Stimulated activated naive CD8-positive, alpha-beta T cell treated with anti-CD3 and anti-CD28 coated beads, Interleukin-15, Interleukin-2, amounts not matched to agents 100 ng/mL and 50 ng/mL, for 24 hours (primary cell): Measurements from ENCODE around the gene RNPEP.
"Not testable (repeated sequence)": the region's sequence is repeated elsewhere in the genome, so short reads cannot be mapped to it uniquely, and the experiment has no call there.

Experiments
- H3K27ac Mint-ChIP-seq: one replicate; pipeline ENCODE4 v1.8.0; 2021; ENCODE audit warnings: mild to moderate bottlenecking, mixed read lengths
- H3K27me3 Mint-ChIP-seq: one replicate; pipeline ENCODE4 v1.8.0; 2021; ENCODE audit warnings: mixed read lengths
- H3K36me3 Mint-ChIP-seq: one replicate; pipeline ENCODE4 v1.8.0; 2021; ENCODE audit warnings: low read depth, mixed read lengths
- H3K4me1 Mint-ChIP-seq: one replicate; pipeline ENCODE4 v1.8.0; 2021; ENCODE audit warnings: low read depth, mixed read lengths
- H3K4me3 Mint-ChIP-seq: one replicate; pipeline ENCODE4 v1.8.0; 2021; ENCODE audit warnings: mild to moderate bottlenecking, mixed read lengths
- H3K9me3 Mint-ChIP-seq: one replicate; pipeline ENCODE4 v1.8.0; 2021; ENCODE audit warnings: mixed read lengths

The RNPEP gene, protein sequence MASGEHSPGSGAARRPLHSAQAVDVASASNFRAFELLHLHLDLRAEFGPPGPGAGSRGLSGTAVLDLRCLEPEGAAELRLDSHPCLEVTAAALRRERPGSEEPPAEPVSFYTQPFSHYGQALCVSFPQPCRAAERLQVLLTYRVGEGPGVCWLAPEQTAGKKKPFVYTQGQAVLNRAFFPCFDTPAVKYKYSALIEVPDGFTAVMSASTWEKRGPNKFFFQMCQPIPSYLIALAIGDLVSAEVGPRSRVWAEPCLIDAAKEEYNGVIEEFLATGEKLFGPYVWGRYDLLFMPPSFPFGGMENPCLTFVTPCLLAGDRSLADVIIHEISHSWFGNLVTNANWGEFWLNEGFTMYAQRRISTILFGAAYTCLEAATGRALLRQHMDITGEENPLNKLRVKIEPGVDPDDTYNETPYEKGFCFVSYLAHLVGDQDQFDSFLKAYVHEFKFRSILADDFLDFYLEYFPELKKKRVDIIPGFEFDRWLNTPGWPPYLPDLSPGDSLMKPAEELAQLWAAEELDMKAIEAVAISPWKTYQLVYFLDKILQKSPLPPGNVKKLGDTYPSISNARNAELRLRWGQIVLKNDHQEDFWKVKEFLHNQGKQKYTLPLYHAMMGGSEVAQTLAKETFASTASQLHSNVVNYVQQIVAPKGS

GRCh38 chr1:201982623-201983379 is at the start of gene RNPEP:
Gene RNPEP, plus strand, starts transcription at chr1:201982648. Its CDS starts 19 bp downstream, at chr1:201982667.
- Mint-ChIP-seq H3K9me3 (no peaks in the 10 kb centered on the region), H3K4me1 (peaks cover 21% of the 10 kb centered on the region), H3K27ac (peak within 1 kb of the TSS; percentile 88), H3K27me3 (no peaks in the 10 kb centered on the region), H3K36me3 (no peaks in the 10 kb centered on the region), H3K4me3 (peak within 1 kb of the TSS; percentile 95)

DNA sequence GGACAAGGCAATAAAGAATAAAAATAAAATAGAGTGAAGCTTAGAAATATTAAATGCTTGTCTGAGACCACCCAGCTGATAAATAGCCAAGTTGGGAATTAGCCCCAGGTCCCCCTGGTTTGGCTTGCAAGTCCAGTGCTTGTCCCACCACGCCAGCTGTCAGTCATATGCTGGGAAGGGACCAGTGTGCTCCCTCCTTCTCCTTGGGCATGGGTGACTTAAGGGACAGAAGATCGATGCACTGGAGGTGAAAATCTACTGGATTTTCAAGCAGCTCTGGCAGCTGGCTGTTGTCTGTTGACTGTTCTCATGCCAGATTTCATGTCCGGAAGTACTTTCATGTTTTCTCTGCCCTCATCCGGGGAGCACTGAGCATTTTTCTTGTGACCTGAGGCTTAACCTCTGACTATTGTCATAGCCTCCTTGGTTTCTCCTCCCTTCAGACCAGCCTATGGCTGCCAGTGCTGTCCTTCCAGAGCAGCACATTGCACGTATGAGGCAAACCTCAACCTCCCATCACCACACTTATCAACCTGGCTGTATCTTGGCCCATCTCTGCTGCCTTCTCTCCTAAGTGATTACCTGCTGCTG is 48.5 kb upstream of the RNPEP start:
- no peaks in the 10 kb centered on the region for H3K4me1 Mint-ChIP-seq
- H3K27me3 Mint-ChIP-seq, result peaks cover 20% of the 10 kb centered on the region

DNA sequence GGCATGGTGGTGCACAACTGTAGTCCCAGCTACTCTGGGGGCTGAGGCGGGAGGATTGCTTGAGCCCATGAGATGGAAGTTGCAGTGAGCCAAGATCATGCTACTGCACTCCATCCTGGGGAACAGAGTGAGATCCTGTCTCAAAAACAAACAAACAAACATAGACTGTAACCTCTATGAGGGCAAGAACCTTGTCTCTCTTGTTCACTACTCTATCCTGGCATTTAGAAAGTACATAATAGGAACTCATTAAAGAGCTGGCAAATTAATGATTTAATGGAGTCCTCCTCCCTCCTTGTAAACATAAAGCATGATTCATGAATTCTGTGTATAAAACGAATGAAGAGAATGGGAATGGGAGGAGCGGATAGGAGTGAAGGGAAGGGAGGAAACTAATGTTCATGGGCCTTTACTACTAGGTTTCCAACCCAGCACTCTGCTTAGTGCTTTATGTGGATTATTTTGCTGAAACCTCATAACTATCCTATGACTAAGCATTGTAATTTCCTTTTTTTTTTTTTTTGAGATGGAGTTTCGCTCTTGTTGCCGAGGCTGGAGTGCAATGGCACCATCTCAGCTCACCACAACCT is 44.7 kb upstream of the RNPEP start:
- Mint-ChIP-seq H3K36me3 (no peaks in the 10 kb centered on the region), H3K4me1 (no peaks in the 10 kb centered on the region), H3K27ac (no peak overlapping the region), H3K27me3 (peaks cover 20% of the 10 kb centered on the region), H3K9me3 (no peaks in the 10 kb centered on the region), H3K4me3 (no peak overlapping the region)

More for the DNA sequence above, 48.5 kb upstream of the RNPEP start:
- Mint-ChIP-seq H3K27ac (no peak overlapping the region), H3K4me3 (no peak overlapping the region), H3K36me3 (no peaks in the 10 kb centered on the region), H3K9me3 (no peaks in the 10 kb centered on the region)

- H3K9me3 Mint-ChIP-seq, result no peaks in the 10 kb centered on the region
- H3K4me3 Mint-ChIP-seq, result no peak overlapping the region
- no peaks in the 10 kb centered on the region for H3K36me3 Mint-ChIP-seq
- no peak overlapping the region for H3K27ac Mint-ChIP-seq
- no peaks in the 10 kb centered on the region for H3K4me1 Mint-ChIP-seq
- H3K27me3 Mint-ChIP-seq, result peaks cover 20% of the 10 kb centered on the region
Measured at GRCh38 chr1:201938440-201939035, 43.9 kb upstream of the RNPEP start.

DNA sequence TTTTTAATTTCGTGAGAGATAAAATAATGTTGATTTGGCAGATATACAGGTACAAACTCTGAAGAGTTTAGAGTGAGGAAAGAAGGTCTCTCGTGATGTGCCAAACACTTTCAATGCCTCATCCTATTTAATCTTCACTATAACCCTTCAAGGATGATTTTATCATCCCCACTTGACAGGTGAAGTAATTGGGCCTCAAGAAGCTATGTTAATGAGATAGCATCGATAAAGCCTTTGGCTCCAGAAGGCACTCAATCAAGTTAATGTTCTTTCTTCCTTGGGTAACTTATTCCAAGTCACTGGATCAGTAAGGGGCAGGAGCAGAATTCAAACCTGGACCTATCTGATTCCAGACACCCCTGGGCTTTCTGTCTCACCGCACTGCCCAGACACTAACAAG is 43.3 kb upstream of the RNPEP start:
- Mint-ChIP-seq H3K9me3 (no peaks in the 10 kb centered on the region), H3K4me1 (no peaks in the 10 kb centered on the region)

GRCh38 chr1:201939574-201939973 is 42.9 kb upstream of the RNPEP start:
- no peak overlapping the region for H3K4me3 Mint-ChIP-seq
- no peaks in the 10 kb centered on the region for H3K36me3 Mint-ChIP-seq
- peaks cover 20% of the 10 kb centered on the region for H3K27me3 Mint-ChIP-seq
- no peak overlapping the region for H3K27ac Mint-ChIP-seq
- no peaks in the 10 kb centered on the region for H3K4me1 Mint-ChIP-seq
- no peaks in the 10 kb centered on the region for H3K9me3 Mint-ChIP-seq

More for the DNA sequence above, 43.3 kb upstream of the RNPEP start:
- no peaks in the 10 kb centered on the region for H3K36me3 Mint-ChIP-seq
- no peak overlapping the region for H3K27ac Mint-ChIP-seq
- H3K4me3 Mint-ChIP-seq, result no peak overlapping the region
- peaks cover 22% of the 10 kb centered on the region for H3K27me3 Mint-ChIP-seq

GRCh38 chr1:201940316-201940715 is 42.1 kb upstream of the RNPEP start:
- not testable (repeated sequence) for H3K9me3 Mint-ChIP-seq, H3K4me1 Mint-ChIP-seq, H3K36me3 Mint-ChIP-seq, H3K27ac Mint-ChIP-seq, H3K4me3 Mint-ChIP-seq
- peaks cover 17% of the 10 kb centered on the region for H3K27me3 Mint-ChIP-seq

- peaks cover 7% of the 10 kb centered on the region for H3K4me1 Mint-ChIP-seq
- H3K4me3 Mint-ChIP-seq, result no peak overlapping the region
- H3K9me3 Mint-ChIP-seq, result no peaks in the 10 kb centered on the region
- peaks cover 25% of the 10 kb centered on the region for H3K27me3 Mint-ChIP-seq
- no peak overlapping the region for H3K27ac Mint-ChIP-seq
- H3K36me3 Mint-ChIP-seq, result no peaks in the 10 kb centered on the region
Measured at GRCh38 chr1:201941420-201942128, 40.9 kb upstream of the RNPEP start.

- peaks cover 8% of the 10 kb centered on the region for H3K4me1 Mint-ChIP-seq
- no peak overlapping the region for H3K4me3 Mint-ChIP-seq
- no peaks in the 10 kb centered on the region for H3K36me3 Mint-ChIP-seq
- H3K27ac Mint-ChIP-seq, result no peak overlapping the region
- H3K27me3 Mint-ChIP-seq, result peaks cover 31% of the 10 kb centered on the region
- H3K9me3 Mint-ChIP-seq, result no peaks in the 10 kb centered on the region
Measured at GRCh38 chr1:201942129-201942495, 40.3 kb upstream of the RNPEP start.

GRCh38 chr1:201944002-201944401 is 38.4 kb upstream of the RNPEP start:
- H3K9me3 Mint-ChIP-seq, result no peaks in the 10 kb centered on the region
- H3K36me3 Mint-ChIP-seq, result no peaks in the 10 kb centered on the region
- H3K27ac Mint-ChIP-seq, result no peak overlapping the region
- H3K4me1 Mint-ChIP-seq, result peaks cover 8% of the 10 kb centered on the region
- no peak overlapping the region for H3K4me3 Mint-ChIP-seq
- peaks cover 37% of the 10 kb centered on the region for H3K27me3 Mint-ChIP-seq

GRCh38 chr1:201944639-201945038 is 37.8 kb upstream of the RNPEP start:
- H3K27ac Mint-ChIP-seq, result no peak overlapping the region
- H3K36me3 Mint-ChIP-seq, result no peaks in the 10 kb centered on the region
- peaks cover 38% of the 10 kb centered on the region for H3K27me3 Mint-ChIP-seq
- H3K4me1 Mint-ChIP-seq, result peaks cover 8% of the 10 kb centered on the region
- no peaks in the 10 kb centered on the region for H3K9me3 Mint-ChIP-seq
- H3K4me3 Mint-ChIP-seq, result no peak overlapping the region

DNA sequence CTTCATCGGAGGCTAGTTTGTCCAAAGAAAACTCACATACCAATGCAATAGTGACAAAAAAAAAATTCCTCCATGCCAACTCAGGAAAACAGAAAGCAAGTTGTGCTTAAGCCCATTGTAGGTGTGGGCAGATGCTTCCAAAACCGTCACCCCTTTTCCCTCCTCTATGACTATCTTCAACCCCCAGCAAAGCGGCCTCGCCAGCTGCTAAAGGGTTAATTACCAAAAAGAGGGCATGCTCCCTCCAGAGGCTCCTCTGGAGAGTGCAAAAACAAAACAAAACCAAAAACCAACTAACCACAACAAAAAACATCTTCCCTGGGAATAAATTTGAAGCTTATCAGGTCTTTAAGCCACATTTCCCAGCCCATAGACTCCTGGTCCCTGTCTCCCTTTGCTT is 37.3 kb upstream of the RNPEP start:
- Mint-ChIP-seq H3K9me3 (no peaks in the 10 kb centered on the region), H3K4me1 (peaks cover 8% of the 10 kb centered on the region), H3K27me3 (peaks cover 38% of the 10 kb centered on the region), H3K4me3 (no peak overlapping the region), H3K27ac (no peak overlapping the region), H3K36me3 (no peaks in the 10 kb centered on the region)

DNA sequence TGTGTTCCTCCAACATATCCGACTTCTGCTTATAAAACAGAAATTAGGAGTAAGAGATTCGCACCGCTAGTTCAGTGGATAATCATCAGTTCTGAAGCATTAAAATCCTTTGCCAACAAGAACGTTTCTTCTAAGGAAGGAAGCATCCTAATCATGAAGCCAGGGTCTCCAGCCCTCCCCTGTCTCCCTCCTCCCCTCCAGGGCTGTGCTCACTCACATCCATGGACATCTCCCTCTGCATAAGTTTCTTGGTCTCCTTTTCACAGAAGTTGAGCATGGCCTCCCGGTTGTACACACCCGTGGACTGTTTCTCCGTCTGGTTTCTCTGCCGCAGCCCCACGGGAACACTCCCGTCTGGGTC is 36.6 kb upstream of the RNPEP start:
- Mint-ChIP-seq H3K27me3 (peaks cover 38% of the 10 kb centered on the region), H3K4me3 (no peak overlapping the region), H3K4me1 (peaks cover 8% of the 10 kb centered on the region), H3K36me3 (no peaks in the 10 kb centered on the region), H3K27ac (no peak overlapping the region), H3K9me3 (no peaks in the 10 kb centered on the region)
